IMR-90 (cell line): ENCODE results near the gene GPC4. TPM values are rescaled to one million over a fixed set of nuclear protein-coding genes. Genes with fewer than 3 reads are reported as not detected.

Experiments
- ATAC-seq: fragments of 200-7000 bp; cut with Tn5 transposase; 2 replicates; pipeline ENCODE4 v1.9.1; 2020; ENCODE audit warnings: low read depth, mild to moderate bottlenecking, moderate library complexity
- BruUV-seq: library from RNA; stranded (reverse); fragments of 400-500 nt; replicated peaks from 2 replicates; lab custom pipeline; 2021; lab: Mats Ljungman, UMichigan
- CTCF ChIA-PET: fragments of 300-600 bp; formaldehyde crosslinking; extraction: SDS; loops from one replicate; lab custom pipeline; 2021; ENCODE audit warnings: antibody characterized with exemption; lab: Yijun Ruan, JAX
- POLR2A ChIA-PET: fragments of 300-600 bp; sonication (Branson Sonifier 250); formaldehyde crosslinking; loops from one replicate; lab custom pipeline; 2022; ENCODE audit warnings: antibody characterized with exemption; ENCODE audit not compliant: unreplicated experiment; lab: Charles Lee
- DNase-seq: peaks from one replicate; pipeline ENCODE4 v3.0.0; 2013
- H2AFZ ChIP-seq: replicated peaks from 2 replicates; pipeline ENCODE3; 2013; ENCODE audit warnings: low read length, mild to moderate bottlenecking; ENCODE audit not compliant: poor library complexity
- H2AK5ac ChIP-seq: 2 replicates; pipeline ENCODE4 v1.6.1; 2013; ENCODE audit warnings: low read depth, low read length, inconsistent platforms
- H2AK9ac ChIP-seq: replicated peaks from 2 replicates; pipeline ENCODE3; 2013; ENCODE audit warnings: mild to moderate bottlenecking, low read depth, low read length, moderate library complexity; ENCODE audit not compliant: poor library complexity
- H2BK120ac ChIP-seq: 2 replicates; pipeline ENCODE4 v1.6.1; 2013; ENCODE audit warnings: low read depth, low read length, inconsistent platforms
- H2BK15ac ChIP-seq: 3 replicates; pipeline ENCODE4 v1.6.1; 2013; ENCODE audit warnings: low read depth, low read length, inconsistent platforms
- H2BK20ac ChIP-seq: 2 replicates; pipeline ENCODE4 v1.6.1; 2013; ENCODE audit warnings: low read depth, mild to moderate bottlenecking, inconsistent platforms, low read length, moderate library complexity
- H2BK5ac ChIP-seq: 2 replicates; pipeline ENCODE4 v1.6.1; 2013; ENCODE audit warnings: mild to moderate bottlenecking, low read depth, low read length, inconsistent platforms; ENCODE audit not compliant: poor library complexity, severe bottlenecking
- H3K14ac ChIP-seq: replicated peaks from 2 replicates; pipeline ENCODE4 v1.6.1; 2013; ENCODE audit warnings: low read depth, low read length, inconsistent platforms
- H3K18ac ChIP-seq: 2 replicates; pipeline ENCODE4 v1.6.1; 2013; ENCODE audit warnings: low read depth, low read length, control low read depth
- H3K23ac ChIP-seq: 2 replicates; pipeline ENCODE4 v1.6.1; 2013; ENCODE audit warnings: low read depth, low read length, inconsistent platforms
- H3K27ac ChIP-seq: 2 replicates; pipeline ENCODE4 v1.5.1; 2013; ENCODE audit warnings: mild to moderate bottlenecking, control low read depth, low read length; ENCODE audit not compliant: insufficient read depth
- H3K27me3 ChIP-seq: 2 replicates; pipeline ENCODE4 v1.6.1; 2013; ENCODE audit warnings: low read length; ENCODE audit not compliant: control insufficient read depth, insufficient read depth
- H3K36me3 ChIP-seq: 2 replicates; pipeline ENCODE4 v1.6.1; 2013; ENCODE audit warnings: low read length, mixed read lengths; ENCODE audit not compliant: control insufficient read depth, insufficient read depth
- H3K4ac ChIP-seq: 2 replicates; pipeline ENCODE4 v1.6.1; 2013; ENCODE audit warnings: low read depth, low read length, inconsistent platforms
- H3K4me1 ChIP-seq: 2 replicates; pipeline ENCODE4 v1.6.1; 2013; ENCODE audit warnings: low read length, mixed read lengths; ENCODE audit not compliant: control insufficient read depth, insufficient read depth
- H3K4me2 ChIP-seq: 2 replicates; pipeline ENCODE4 v1.6.1; 2013; ENCODE audit warnings: low read depth, mild to moderate bottlenecking, control low read depth, low read length, moderate library complexity
- H3K4me3 ChIP-seq: 2 replicates; pipeline ENCODE4 v1.5.1; 2013; ENCODE audit warnings: low read depth, mild to moderate bottlenecking, control low read depth, low read length, moderate library complexity; ENCODE audit not compliant: insufficient read depth
- H3K56ac ChIP-seq: 2 replicates; pipeline ENCODE4 v1.6.1; 2013; ENCODE audit warnings: low read length, inconsistent platforms; ENCODE audit not compliant: insufficient read depth; ENCODE audit errors: extremely low read depth
- H3K79me1 ChIP-seq, 2 experiments: 2 replicates each; pipeline ENCODE4 v1.6.1; 2013; ENCODE audit warnings: low read length in 2 of 2, inconsistent platforms in 1 of 2, low read depth in 1 of 2
- H3K9ac ChIP-seq: 2 replicates; pipeline ENCODE4 v1.6.1; 2013; ENCODE audit warnings: low read depth, low read length, control low read depth
- H3K9me1 ChIP-seq: 2 replicates; pipeline ENCODE4 v1.6.1; 2013; ENCODE audit warnings: low read length, inconsistent platforms; ENCODE audit not compliant: insufficient read depth
- H3K9me3 ChIP-seq: 2 replicates; pipeline ENCODE4 v1.6.1; 2013; ENCODE audit warnings: low read length; ENCODE audit not compliant: control insufficient read depth, insufficient read depth
- H4K20me1 ChIP-seq: 2 replicates; pipeline ENCODE4 v1.6.1; 2013; ENCODE audit warnings: low read length, inconsistent platforms; ENCODE audit not compliant: insufficient read depth
- H4K5ac ChIP-seq: 2 replicates; pipeline ENCODE4 v1.6.1; 2013; ENCODE audit warnings: mild to moderate bottlenecking, low read depth, low read length, control low read depth
- H4K8ac ChIP-seq, 2 experiments: 2 replicates each; pipeline ENCODE4 v1.6.1; 2013; ENCODE audit warnings: low read depth in 2 of 2, low read length in 2 of 2, control low read depth in 1 of 2, inconsistent platforms in 1 of 2
- H4K91ac ChIP-seq: 2 replicates; pipeline ENCODE4 v1.6.1; 2013; ENCODE audit warnings: low read depth, low read length, inconsistent platforms; ENCODE audit not compliant: insufficient read depth
- BHLHE40 ChIP-seq: fragments of 150-350 bp; IDR thresholded peaks from 2 replicates; pipeline ENCODE4 v1.6.1; 2016; ENCODE audit warnings: mild to moderate bottlenecking, low read depth, low read length
- CEBPB ChIP-seq: IDR thresholded peaks from 2 replicates; pipeline ENCODE4 v1.6.1; 2012; ENCODE audit warnings: low read depth, low read length, improper control_type of control experiment
- CHD1 ChIP-seq: IDR thresholded peaks from 2 replicates; pipeline ENCODE4 v1.6.1; 2012; ENCODE audit warnings: low read depth, low read length, improper control_type of control experiment
- CTCF ChIP-seq: conservative IDR thresholded peaks from 2 replicates; pipeline ENCODE4 v1.5.1; 2012; ENCODE audit warnings: mild to moderate bottlenecking, low read depth, low read length, improper control_type of control experiment
- ELK1 ChIP-seq: fragments of 150-350 bp; IDR thresholded peaks from 2 replicates; pipeline ENCODE4 v1.6.1; 2016; ENCODE audit warnings: low read depth, mild to moderate bottlenecking, low read length, moderate library complexity, borderline replicate concordance
- FOS ChIP-seq: fragments of 150-350 bp; IDR thresholded peaks from 2 replicates; pipeline ENCODE4 v1.6.1; 2016; ENCODE audit warnings: low read depth, low read length
- MAFK ChIP-seq: IDR thresholded peaks from 2 replicates; pipeline ENCODE4 v1.6.1; 2012; ENCODE audit warnings: low read depth, low read length, improper control_type of control experiment
- MAZ ChIP-seq: IDR thresholded peaks from 2 replicates; pipeline ENCODE4 v1.6.1; 2012; ENCODE audit warnings: low read depth, mild to moderate bottlenecking, low read length, improper control_type of control experiment, moderate library complexity, borderline replicate concordance
- MXI1 ChIP-seq: IDR thresholded peaks from 2 replicates; pipeline ENCODE4 v1.6.1; 2012; ENCODE audit warnings: low read depth, mild to moderate bottlenecking, low read length, moderate library complexity, borderline replicate concordance
- NFE2L2 ChIP-seq: fragments of 150-350 bp; IDR thresholded peaks from 2 replicates; pipeline ENCODE4 v1.6.1; 2016; ENCODE audit warnings: low read depth, mild to moderate bottlenecking, low read length
- POLR2A ChIP-seq: IDR thresholded peaks from 2 replicates; pipeline ENCODE4 v1.6.1; 2012; ENCODE audit warnings: mild to moderate bottlenecking, low read depth, low read length
- RAD21 ChIP-seq: IDR thresholded peaks from 2 replicates; pipeline ENCODE4 v1.6.1; 2012; ENCODE audit warnings: low read length, improper control_type of control experiment
- RCOR1 ChIP-seq: IDR thresholded peaks from 2 replicates; pipeline ENCODE4 v1.6.1; 2012; ENCODE audit warnings: mild to moderate bottlenecking, low read length, improper control_type of control experiment; ENCODE audit not compliant: insufficient replicate concordance
- SMC3 ChIP-seq: fragments of 150-350 bp; IDR thresholded peaks from 2 replicates; pipeline ENCODE4 v1.6.1; 2016; ENCODE audit warnings: low read depth, mild to moderate bottlenecking, antibody characterized with exemption, low read length, moderate library complexity
- USF2 ChIP-seq: fragments of 150-350 bp; IDR thresholded peaks from 2 replicates; pipeline ENCODE4 v1.6.1; 2017; ENCODE audit warnings: mild to moderate bottlenecking, antibody characterized with exemption, low read length, low read depth
- WGBS, 2 experiments: methylation state at CpG; one replicate each; pipeline versions ENCODE4 v1.1.5 to v1.1.7; 2013; ENCODE audit warnings: missing lambda C conversion rate in 2 of 2; ENCODE audit not compliant: insufficient read length in 1 of 2; ENCODE audit errors: extremely low coverage in 2 of 2; 5-methylcytosine and 5-hydroxymethylcytosine counted together
- dilution Hi-C: fragments of 300-500 bp; cut with HindIII; formaldehyde crosslinking; loops from one replicate; pipeline ENCODE4 v1.14.3; 2018; ENCODE audit warnings: low sequenced_read_pairs; ENCODE audit not compliant: unreplicated experiment
- in situ Hi-C: fragments of 300-500 bp; cut with MboI; formaldehyde crosslinking; loops from 3 replicates; pipeline ENCODE4 v1.14.3; 2019; ENCODE audit warnings: low sequenced_read_pairs, inconsistent platforms, mixed read lengths
- intact Hi-C: fragments of 100-400 bp; cut with micrococcal nuclease; formaldehyde crosslinking; loops from 2 replicates; pipeline ENCODE4 v1.10.0; 2022
- polyA plus RNA-seq, 3 experiments: library from polyadenylated mRNA; depleted of rRNA; stranded (reverse); fragments of >200 nt; gene quantifications; 2 replicates each; pipeline ENCODE4 v1.2.3, GENCODE V29; 2012; ENCODE audit warnings: low replicate concordance in 1 of 3
- total RNA-seq: library from RNA; depleted of rRNA; stranded (reverse); fragments of >200 nt; gene quantifications from 2 replicates; pipeline ENCODE4 v1.2.3, GENCODE V29; 2012

The GPC4 gene
- total and polyA plus RNA-seq, 2 of the 4 experiments (the other 2 are of a cell fraction), result 0.54 to 1.6 TPM

- Histone ChIP-seq H3K9ac (no peak overlapping the region), H2AFZ (no peak overlapping the region), H3K9me3 (no peaks in the 10 kb centered on the region), H2BK15ac (no peak overlapping the region), H4K91ac (no peak overlapping the region), H4K20me1 (no peaks in the 10 kb centered on the region), H2AK5ac (no peak overlapping the region), H3K36me3 (no peaks in the 10 kb centered on the region), H4K8ac (no peak overlapping the region), H3K4me1 (no peaks in the 10 kb centered on the region), H2BK20ac (no peak overlapping the region), H3K4me2 (no peak overlapping the region), H2BK5ac (no peak overlapping the region), H3K9me1 (no peaks in the 10 kb centered on the region), H2AK9ac (no peak overlapping the region), H3K14ac (no peak overlapping the region), H3K4me3 (no peak overlapping the region), H3K79me1 (no peaks in the 10 kb centered on the region), H4K5ac (no peak overlapping the region), H2BK120ac (no peak overlapping the region), H3K4ac (no peak overlapping the region), H3K18ac (no peak overlapping the region), H3K56ac (no peak overlapping the region), H3K23ac (no peak overlapping the region), H3K27ac (no peak overlapping the region), H3K27me3 (peaks cover 2% of the 10 kb centered on the region; the same call in 1 of the 2 replicates)
- intact Hi-C loops, result no loop called here
- no TSS peak for BruUV-seq
- ChIA-PET CTCF (no interaction called here), POLR2A (no interaction called here)
- DNase-seq (peak; percentile 1), ATAC-seq (no peak)
- no CpG with 5 or more reads among the region's 1 CpG for WGBS, 2 experiments
- dilution Hi-C loops, result no loop called here
- in situ Hi-C loops, result no loop called here
- TF ChIP-seq CTCF (no peak), BHLHE40 (no peak), ELK1 (no peak), USF2 (no peak), MXI1 (no peak), MAFK (no peak), NFE2L2 (no peak), RAD21 (no peak), CEBPB (no peak), POLR2A (no peak), CHD1 (no peak), MAZ (no peak), RCOR1 (no peak), SMC3 (no peak), FOS (no peak)
Observed at GRCh38 chrX:133364196-133364595, 51.1 kb downstream of the GPC4 start.
